Activated gamma-delta T cell (primary cell): ENCODE measurements around the gene RAD51B.
"Not testable (repeated sequence)": the region's sequence is repeated elsewhere in the genome, so short reads cannot be mapped to it uniquely, and the experiment has no call there.

Source experiments
- DNase-seq: peaks from one replicate; lab custom pipeline; 2025; lab: John Stamatoyannopoulos, UW

The RAD51B gene

GRCh38 chr14:67949771-67950170 is 130.2 kb downstream of the RAD51B start:
- DNase-seq = no peak

GRCh38 chr14:67950386-67950785 is 130.8 kb downstream of the RAD51B start:
- DNase-seq = no peak

- no peak for DNase-seq
Measured at GRCh38 chr14:67951529-67952135, 132.1 kb downstream of the RAD51B start.

- no peak for DNase-seq
Measured at GRCh38 chr14:67952381-67952780, 132.8 kb downstream of the RAD51B start.

- DNase-seq = no peak
Measured at GRCh38 chr14:67952786-67953185, 133.2 kb downstream of the RAD51B start.

- no peak for DNase-seq
Measured at GRCh38 chr14:67955261-67955660, 135.7 kb downstream of the RAD51B start.

- DNase-seq = no peak
Measured at GRCh38 chr14:67957946-67958345, 138.4 kb downstream of the RAD51B start.

- no peak for DNase-seq
Measured at GRCh38 chr14:67961676-67962075, 142.1 kb downstream of the RAD51B start.

GRCh38 chr14:67962215-67962644 is 142.7 kb downstream of the RAD51B start:
- DNase-seq = no peak

- no peak for DNase-seq
Measured at GRCh38 chr14:67963545-67963944, 144.0 kb downstream of the RAD51B start.

GRCh38 chr14:67963960-67964812 is 144.6 kb downstream of the RAD51B start:
- DNase-seq = no peak

- no peak for DNase-seq
Measured at GRCh38 chr14:67965696-67966095, 146.1 kb downstream of the RAD51B start.

- no peak for DNase-seq
Measured at GRCh38 chr14:67967206-67967605, 147.6 kb downstream of the RAD51B start.

GRCh38 chr14:67967970-67968369 is 148.4 kb downstream of the RAD51B start:
- DNase-seq = not testable (repeated sequence)

GRCh38 chr14:67970923-67971322 is 151.3 kb downstream of the RAD51B start:
- no peak for DNase-seq

- DNase-seq = no peak
Measured at GRCh38 chr14:67971627-67972625, 152.3 kb downstream of the RAD51B start.

GRCh38 chr14:67973436-67973835 is 153.9 kb downstream of the RAD51B start:
- no peak for DNase-seq

- DNase-seq = no peak
Measured at GRCh38 chr14:67975470-67975869, 155.9 kb downstream of the RAD51B start.

GRCh38 chr14:67977434-67978034 is 158.0 kb downstream of the RAD51B start:
- DNase-seq = no peak

- DNase-seq = no peak
Measured at GRCh38 chr14:67978749-67979148, 159.2 kb downstream of the RAD51B start.

GRCh38 chr14:67982711-67983608 is 163.4 kb downstream of the RAD51B start:
- DNase-seq = no peak
